ENCODE measurements around the gene INPP5E.

- TF ChIP-seq, protein P1, sequence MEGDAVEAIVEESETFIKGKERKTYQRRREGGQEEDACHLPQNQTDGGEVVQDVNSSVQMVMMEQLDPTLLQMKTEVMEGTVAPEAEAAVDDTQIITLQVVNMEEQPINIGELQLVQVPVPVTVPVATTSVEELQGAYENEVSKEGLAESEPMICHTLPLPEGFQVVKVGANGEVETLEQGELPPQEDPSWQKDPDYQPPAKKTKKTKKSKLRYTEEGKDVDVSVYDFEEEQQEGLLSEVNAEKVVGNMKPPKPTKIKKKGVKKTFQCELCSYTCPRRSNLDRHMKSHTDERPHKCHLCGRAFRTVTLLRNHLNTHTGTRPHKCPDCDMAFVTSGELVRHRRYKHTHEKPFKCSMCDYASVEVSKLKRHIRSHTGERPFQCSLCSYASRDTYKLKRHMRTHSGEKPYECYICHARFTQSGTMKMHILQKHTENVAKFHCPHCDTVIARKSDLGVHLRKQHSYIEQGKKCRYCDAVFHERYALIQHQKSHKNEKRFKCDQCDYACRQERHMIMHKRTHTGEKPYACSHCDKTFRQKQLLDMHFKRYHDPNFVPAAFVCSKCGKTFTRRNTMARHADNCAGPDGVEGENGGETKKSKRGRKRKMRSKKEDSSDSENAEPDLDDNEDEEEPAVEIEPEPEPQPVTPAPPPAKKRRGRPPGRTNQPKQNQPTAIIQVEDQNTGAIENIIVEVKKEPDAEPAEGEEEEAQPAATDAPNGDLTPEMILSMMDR (IDR thresholded peaks at IDR 0.05) = no peak
- peak; percentile 42 for TF ChIP-seq POLR2A (IDR thresholded peaks at IDR 0.05)
These were observed 2.2 kb downstream of the INPP5E start for GRCh38 chr9:136437430-136437829.

All from right lobe of liver (tissue), 4 donors.